Measurements from ENCODE around the gene PPP5C. TPM values are rescaled to one million over a fixed set of nuclear protein-coding genes. Genes with fewer than 3 reads are reported as not detected.
"Not testable (repeated sequence)": the region's sequence is repeated elsewhere in the genome, so short reads cannot be mapped to it uniquely, and the experiment has no call there.

The PPP5C gene
- polyA plus RNA-seq, 1 donor, result 58.3 TPM

- no peak for DNase-seq (ENCODE audit: low read depth)
Observed at GRCh38 chr19:46409191-46409590, 62.3 kb downstream of the PPP5C start.

GRCh38 chr19:46410205-46411087 is 63.6 kb downstream of the PPP5C start:
- DNase-seq (ENCODE audit: low read depth), result no peak

- no peak for DNase-seq (ENCODE audit: low read depth)
Observed at GRCh38 chr19:46411088-46411924, 64.4 kb downstream of the PPP5C start.

- no peak for DNase-seq (ENCODE audit: low read depth)
Observed at GRCh38 chr19:46411925-46412649, 65.2 kb downstream of the PPP5C start.

- DNase-seq (ENCODE audit: low read depth), result no peak
Observed at GRCh38 chr19:46412650-46413261, 65.9 kb downstream of the PPP5C start.

- peak; percentile 86 for DNase-seq (ENCODE audit: low read depth)
Observed at GRCh38 chr19:46413262-46414031, 66.6 kb downstream of the PPP5C start, which contains the start of gene CCDC8. CCDC8 (minus strand) TSS chr19:46413564; CDS start chr19:46412810, 754 bp downstream.

GRCh38 chr19:46414899-46415298 is 68.0 kb downstream of the PPP5C start:
- not testable (repeated sequence) for DNase-seq (ENCODE audit: low read depth)

GRCh38 chr19:46415804-46416709 is 69.2 kb downstream of the PPP5C start:
- peak; percentile 74 for DNase-seq (ENCODE audit: low read depth)

- DNase-seq (ENCODE audit: low read depth), result no peak
Observed at GRCh38 chr19:46420056-46420455, 73.2 kb downstream of the PPP5C start.

GRCh38 chr19:46422344-46422743 is 75.5 kb downstream of the PPP5C start:
- no peak for DNase-seq (ENCODE audit: low read depth)

- no peak for DNase-seq (ENCODE audit: low read depth)
Observed at GRCh38 chr19:46423188-46423587, 76.3 kb downstream of the PPP5C start.

GRCh38 chr19:46426035-46426505 is 79.2 kb downstream of the PPP5C start:
- DNase-seq (ENCODE audit: low read depth), result no peak

- DNase-seq (ENCODE audit: low read depth), result no peak
Observed at GRCh38 chr19:46426506-46427162, 79.7 kb downstream of the PPP5C start.

GRCh38 chr19:46427518-46428045 is 80.7 kb downstream of the PPP5C start:
- no peak for DNase-seq (ENCODE audit: low read depth)

GRCh38 chr19:46428239-46429135 is 81.6 kb downstream of the PPP5C start, which contains the start of gene PNMA8C:
PNMA8C (minus strand) TSS chr19:46428936; CDS start chr19:46428359, 577 bp downstream.
- no peak for DNase-seq (ENCODE audit: low read depth)

GRCh38 chr19:46429999-46430398 is 83.1 kb downstream of the PPP5C start:
- no peak for DNase-seq (ENCODE audit: low read depth)

GRCh38 chr19:46431824-46432223 is 84.9 kb downstream of the PPP5C start:
- no peak for DNase-seq (ENCODE audit: low read depth)

All from forelimb muscle (tissue), 1 donor.